Lung microvascular endothelial cell (primary cell): Measurements from ENCODE around the gene COL17A1. TPM values are rescaled to one million over a fixed set of nuclear protein-coding genes. Genes with fewer than 3 reads are reported as not detected.

ENCODE experiments used
- DNase-seq, 2 donors: peaks; one replicate each; pipeline versions ENCODE4 v3.0.0 to v3.0.0-alpha.2; 2010; ENCODE audit warnings: low read depth in 2 of 2
- total RNA-seq: library from RNA; depleted of rRNA; stranded (reverse); fragments of >200 nt; gene quantifications from 2 replicates; pipeline ENCODE4 v1.2.1, GENCODE V29; 2014

The COL17A1 gene
- total RNA-seq: under 0.01 and 0.44 TPM in 2 replicates

DNA sequence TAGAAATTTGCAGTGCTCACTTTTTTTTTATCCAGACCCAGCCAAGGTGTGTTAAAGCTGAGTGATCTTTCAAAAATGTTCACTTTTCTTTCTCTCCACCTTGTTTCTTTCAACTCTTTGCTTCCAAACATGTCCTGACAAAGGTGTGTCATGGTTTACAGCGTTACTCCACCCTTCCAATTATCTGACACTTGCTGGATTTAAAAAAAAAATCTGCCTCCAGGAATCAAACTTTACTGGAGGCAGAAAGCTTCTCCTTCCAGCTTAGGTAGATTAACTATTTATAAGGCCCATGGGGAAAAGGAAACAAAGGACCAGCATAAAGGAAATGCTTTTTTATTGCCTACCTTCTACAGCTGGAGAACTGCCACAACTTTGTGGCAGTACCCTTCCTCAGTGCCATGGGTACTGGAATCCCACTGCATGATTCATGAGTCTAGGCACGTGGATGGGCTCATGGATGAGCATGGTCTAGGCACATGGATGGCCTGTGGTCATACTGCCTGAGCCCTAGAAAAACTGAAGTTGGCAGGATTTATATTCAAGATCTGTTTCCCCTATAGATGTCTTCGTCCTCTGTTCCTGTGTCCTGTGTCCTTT is at the start of gene COL17A1:
COL17A1 (minus strand) TSS at position 80 of the 600 bp plus-strand sequence. CDS start 5,207 bp downstream, outside the sequence.
- no peak for DNase-seq

GRCh38 chr10:104130041-104130440 is 44.4 kb upstream of the COL17A1 start:
- DNase-seq: peak in 1 of 2 donors; percentile 39

- DNase-seq: peak in 1 of 2 donors; percentile 8
Observed at GRCh38 chr10:104128214-104128613, 42.5 kb upstream of the COL17A1 start.

DNA sequence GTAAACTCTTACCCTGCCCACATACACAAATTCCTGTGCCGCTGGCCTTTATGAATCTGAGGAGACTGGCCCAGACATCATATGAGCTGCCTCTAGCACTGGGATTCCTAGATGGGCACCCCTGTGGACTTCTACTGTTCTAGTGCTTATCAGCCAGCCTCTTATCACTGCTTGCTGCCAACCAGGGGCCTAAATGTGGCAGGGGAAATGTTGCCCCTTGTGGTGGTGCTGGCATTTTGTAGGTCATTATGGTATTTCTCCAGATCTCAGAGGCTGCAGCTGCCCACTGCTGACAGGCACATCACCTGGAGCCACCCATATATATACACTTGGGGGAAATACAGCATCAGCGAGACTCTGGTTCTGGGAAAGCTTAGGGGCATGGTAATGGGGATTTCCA is 41.7 kb upstream of the COL17A1 start:
- DNase-seq: peak; percentile 4 to 16

- peak; percentile 39 to 44 for DNase-seq
Observed at GRCh38 chr10:104123397-104123796, 37.7 kb upstream of the COL17A1 start.

DNA sequence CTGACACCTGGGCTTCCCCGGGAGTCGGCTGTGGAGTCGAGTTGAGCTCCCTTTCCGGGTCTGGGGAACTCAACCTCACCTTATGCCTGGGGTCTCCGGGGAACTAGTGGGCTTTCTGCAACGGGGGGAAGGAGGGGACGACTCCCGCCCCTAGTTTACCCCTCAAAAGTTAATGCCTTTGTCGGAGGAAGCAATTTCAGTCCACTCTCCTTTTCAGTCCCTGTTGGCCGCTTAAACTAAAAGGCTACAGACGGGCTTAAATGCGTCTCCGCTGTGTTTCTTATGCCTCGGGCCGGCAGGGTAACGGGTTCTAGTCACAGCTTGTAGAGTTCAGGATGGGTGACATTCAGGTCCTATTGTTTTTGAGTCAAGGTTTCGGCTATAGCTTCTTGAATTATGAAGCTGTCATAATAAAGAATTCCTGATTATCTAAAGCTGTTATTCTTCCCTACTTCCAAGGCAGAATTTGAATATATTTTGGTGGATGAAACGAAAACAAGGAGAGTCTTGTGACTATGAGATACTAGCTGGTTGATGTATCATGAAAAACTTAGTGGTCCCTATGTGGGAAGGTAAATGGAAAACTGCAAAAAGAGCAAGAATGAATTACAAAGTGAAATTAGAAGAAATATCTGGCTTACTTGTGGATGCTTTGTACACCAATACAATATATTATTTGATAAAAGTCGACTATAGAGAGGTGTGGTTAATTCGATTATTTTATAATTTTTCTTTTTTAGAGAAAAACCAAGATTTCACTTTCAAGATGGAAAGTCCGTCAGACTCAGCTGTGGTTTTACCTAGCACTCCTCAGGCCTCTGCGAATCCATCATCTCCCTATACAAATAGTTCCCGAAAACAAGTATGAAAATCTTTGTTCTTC is 36.8 kb upstream of the COL17A1 start:
- DNase-seq: peak in 1 of 2 donors; percentile 26

DNA sequence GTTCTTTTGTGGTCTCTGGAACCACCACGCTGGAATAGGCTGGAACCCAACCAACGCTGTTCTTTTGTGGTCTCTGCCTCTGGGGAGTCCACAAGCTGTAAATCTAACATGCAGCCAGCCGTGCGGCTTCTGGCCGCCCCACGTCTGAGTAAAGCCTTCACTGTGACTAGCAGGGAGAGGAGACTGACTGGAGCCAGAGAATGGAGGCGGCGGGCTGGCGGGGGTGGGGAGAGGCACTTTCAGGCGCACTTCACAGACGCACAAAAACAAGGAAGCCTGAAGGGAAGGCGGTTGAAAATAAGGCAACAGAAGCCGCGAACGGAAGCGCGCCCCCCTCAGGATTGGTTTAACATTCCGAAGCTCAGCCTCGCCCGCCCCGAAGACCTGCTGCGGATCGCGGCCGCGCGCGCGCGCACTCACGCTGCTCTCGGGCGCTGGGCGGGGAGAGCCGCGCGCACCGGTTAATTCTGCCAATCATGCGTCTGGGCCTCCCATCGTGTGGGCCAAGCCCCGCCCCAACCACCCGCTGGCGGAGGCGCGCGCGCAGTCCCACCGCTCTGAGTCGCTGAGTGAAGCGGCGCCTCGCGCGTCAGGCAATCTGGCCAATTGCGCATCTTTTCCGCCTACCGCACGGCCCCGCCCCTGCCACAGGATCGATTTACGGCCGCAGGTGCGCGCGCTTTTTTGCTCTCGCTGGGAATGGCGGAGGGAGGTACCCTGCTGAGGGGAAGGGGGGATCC is 36.0 kb upstream of the COL17A1 start, which contains the start of gene SFR1:
SFR1 (plus strand) TSS at position 687 of the 740 bp plus-strand sequence; CDS start at position 700, 13 bp downstream.
- DNase-seq: peak; percentile 100

DNA sequence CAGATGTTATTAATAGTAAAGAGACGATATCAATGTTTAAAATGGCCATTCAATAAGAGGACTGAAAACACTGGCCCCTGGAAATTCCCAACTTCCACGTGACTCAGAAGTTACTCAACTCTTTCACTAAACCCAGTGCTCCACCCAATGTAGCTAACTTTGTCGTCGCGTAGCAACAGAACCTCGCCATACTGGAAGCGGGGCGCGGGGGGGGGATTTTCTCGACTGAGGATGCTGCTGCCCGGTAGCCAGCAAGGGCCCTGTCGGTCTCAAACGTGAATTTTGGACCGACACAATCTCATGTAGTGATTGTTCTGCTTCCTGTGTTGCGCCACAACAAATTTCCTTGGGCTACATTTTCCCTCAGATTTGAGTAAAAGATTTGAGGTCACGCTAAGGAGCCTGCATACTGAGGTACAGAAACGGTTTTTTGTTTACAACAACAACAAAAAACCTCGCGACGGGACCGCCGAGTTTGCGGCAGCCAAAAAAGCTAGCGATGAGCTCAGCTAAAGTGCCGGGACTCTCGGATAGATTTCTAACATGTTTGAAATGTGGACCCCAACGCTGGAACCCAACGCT is 35.3 kb upstream of the COL17A1 start:
- DNase-seq: peak; percentile 98

DNA sequence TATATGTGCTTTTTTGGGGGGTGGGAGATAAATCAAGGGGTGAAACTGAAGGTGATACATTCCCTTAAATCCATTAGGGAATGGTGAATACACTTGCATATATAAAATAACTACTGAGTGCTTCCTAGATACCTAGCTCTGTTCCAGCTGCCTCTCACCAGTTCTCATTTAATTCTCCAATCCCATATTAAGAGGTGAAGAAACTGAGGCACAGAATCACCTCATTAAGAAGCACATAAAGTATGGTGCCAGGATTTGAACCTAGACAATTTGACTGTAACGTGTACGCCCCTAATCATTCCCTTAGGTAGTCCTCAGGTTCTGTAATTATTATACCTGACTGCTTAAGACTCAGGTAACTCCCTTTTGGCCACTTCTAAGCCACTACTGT is 34.8 kb upstream of the COL17A1 start:
- no peak for DNase-seq

- no peak for DNase-seq
Observed at GRCh38 chr10:104119996-104120395, 34.3 kb upstream of the COL17A1 start.

- DNase-seq: peak in 1 of 2 donors; percentile 34
Observed at GRCh38 chr10:104117839-104118323, 32.2 kb upstream of the COL17A1 start.

GRCh38 chr10:104113376-104113956 is 27.8 kb upstream of the COL17A1 start:
- DNase-seq: peak in 1 of 2 donors; percentile 41

DNA sequence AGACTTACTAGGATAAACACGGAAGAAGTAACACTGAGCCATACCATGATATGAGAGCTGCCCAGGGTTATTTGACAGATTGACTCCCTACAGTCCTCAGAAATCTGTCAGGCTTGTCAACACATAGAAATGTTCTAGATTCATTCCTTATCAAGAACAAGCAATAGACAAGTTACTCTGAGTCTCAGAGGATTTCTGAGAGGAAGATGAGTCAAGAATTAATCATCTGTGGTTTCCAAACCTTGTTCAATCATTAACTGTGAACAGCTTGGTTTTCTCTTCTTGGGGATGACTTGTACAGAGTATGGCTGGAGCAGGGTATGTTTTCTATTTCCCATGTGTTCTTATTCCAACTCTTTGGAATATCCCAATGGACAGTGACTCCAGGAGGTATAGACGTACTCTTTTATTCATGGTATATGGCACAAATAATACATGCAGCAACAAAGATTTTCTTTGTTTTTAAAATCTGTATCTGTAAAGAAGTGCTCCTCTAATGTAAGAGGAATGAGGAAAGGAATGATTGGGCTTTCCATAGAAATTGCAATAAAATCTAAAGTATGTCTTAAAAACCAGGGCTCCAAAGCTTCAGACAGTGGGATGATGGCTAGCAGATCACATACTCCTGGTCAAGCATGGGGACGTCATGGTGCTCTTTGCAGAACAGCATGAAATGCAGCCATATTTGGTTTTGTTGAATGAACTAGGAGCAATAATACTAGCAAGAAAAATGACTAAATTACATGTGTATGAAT is 24.4 kb upstream of the COL17A1 start:
- peak in 1 of 2 donors; percentile 83 for DNase-seq

DNA sequence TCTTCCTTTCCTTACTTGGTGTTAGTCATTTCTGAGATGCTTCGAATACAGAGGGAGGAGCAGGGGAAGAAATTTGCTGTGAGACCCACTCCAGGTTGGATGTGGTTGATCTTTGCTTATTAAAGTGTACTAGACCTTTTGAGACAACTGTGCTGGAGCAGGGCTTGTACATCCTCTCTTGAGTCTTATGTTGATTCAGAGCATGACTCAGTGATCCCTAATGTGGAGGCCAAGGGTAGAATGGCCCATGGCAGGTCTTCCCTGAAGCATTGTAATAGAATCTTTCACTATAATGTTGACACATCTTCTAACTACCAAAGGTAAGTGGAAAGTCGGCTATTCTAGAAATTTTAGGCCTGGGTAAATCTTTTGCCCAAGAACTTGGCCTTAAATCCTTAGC is 19.2 kb upstream of the COL17A1 start:
- no peak for DNase-seq

DNA sequence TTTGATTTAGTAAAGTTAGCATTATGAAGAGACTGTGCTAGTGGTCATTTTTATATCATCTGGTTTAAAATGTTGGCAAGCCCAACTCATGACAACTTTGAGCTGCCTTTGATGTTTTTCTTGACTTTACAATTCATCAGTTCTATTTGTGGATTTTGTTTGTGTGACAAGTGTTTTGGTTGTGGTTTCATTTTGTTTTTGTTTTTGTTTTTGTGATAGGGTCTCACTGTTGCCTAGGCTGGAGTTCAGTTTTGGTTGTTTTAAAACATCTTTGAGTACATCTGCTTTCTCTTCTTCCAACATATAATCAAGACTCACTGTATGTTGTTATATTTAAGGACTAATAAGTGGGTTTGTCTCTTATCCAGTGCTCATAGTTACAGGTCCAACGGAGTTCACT is 18.7 kb upstream of the COL17A1 start:
- no peak for DNase-seq

- DNase-seq: no peak
Observed at GRCh38 chr10:104103956-104104355, 18.3 kb upstream of the COL17A1 start.

GRCh38 chr10:104101902-104102301 is 16.2 kb upstream of the COL17A1 start:
- DNase-seq: no peak

DNA sequence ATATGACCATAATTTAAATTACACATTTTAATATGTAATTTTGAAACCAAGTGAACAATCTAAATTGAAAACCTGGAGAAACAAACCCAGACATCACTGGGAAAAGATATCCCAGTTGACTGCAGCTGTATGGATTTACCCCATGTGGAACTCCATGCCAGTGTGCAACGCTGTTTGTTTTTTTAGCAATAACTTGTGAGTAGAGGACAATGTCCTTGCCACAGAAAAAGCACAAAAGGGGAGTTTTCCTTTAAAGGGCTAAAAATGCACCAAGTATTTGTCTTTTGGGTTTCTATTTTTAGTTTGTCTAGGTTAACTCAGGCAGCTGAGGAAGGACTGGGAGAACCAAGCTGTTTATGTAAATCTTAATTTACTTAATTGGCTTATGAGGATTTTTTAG is 15.1 kb upstream of the COL17A1 start:
- no peak for DNase-seq

DNA sequence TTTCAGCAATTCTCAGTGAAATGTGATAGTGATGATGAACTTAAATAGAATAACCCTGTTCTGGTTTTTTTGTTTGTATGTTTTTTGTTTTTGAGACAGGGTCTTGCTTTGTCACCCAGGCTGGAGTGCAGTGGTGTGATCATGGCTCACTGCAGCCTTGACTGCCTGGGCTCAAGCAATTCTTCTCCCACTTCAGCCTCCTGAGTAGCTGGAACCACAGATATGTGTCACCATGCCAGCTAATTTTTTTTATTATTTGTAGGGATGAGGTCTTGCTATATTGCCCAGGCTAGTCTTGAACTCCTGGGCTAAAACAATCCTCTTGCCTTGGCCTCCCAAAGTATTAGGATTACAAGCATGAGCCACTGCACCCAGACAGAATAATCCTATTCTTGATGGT is 14.3 kb upstream of the COL17A1 start:
- DNase-seq: no peak

DNA sequence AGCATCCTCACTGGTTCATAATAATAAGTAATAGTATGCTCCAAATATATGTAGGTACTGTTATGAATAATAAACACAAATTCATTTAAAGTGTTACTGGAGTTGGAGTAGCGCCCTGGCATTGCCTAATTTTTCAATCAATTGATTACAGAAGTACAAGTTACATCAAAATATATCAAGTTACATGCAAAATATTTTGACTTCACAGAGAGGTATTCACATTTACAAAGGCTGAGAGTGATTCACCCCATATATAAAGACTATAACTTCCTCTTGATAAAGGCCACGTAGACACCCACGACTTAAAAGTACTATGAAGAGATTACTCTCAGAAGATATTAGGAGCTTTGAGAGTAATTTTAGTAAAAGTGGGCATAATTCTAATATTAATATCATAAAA is 13.6 kb upstream of the COL17A1 start:
- DNase-seq: no peak
